ENCODE results near the gene CD82. TPM values are rescaled to one million over a fixed set of nuclear protein-coding genes. Genes with fewer than 3 reads are reported as not detected.
A peak's percentile ranks its signal among the peaks of the same experiment; 100 is the strongest.

The CD82 gene, protein sequence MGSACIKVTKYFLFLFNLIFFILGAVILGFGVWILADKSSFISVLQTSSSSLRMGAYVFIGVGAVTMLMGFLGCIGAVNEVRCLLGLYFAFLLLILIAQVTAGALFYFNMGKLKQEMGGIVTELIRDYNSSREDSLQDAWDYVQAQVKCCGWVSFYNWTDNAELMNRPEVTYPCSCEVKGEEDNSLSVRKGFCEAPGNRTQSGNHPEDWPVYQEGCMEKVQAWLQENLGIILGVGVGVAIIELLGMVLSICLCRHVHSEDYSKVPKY
- total RNA-seq (10 to 100 TPM in 3 of 4 donors, 1 to 10 TPM in 1; 8.7 to 23.3 (median 16.8) TPM), polyA plus RNA-seq (10 to 100 TPM in 1 of 3 donors, 1 to 10 TPM in 2; 4.2 to 67.4 (median 6.0) TPM)

DNA sequence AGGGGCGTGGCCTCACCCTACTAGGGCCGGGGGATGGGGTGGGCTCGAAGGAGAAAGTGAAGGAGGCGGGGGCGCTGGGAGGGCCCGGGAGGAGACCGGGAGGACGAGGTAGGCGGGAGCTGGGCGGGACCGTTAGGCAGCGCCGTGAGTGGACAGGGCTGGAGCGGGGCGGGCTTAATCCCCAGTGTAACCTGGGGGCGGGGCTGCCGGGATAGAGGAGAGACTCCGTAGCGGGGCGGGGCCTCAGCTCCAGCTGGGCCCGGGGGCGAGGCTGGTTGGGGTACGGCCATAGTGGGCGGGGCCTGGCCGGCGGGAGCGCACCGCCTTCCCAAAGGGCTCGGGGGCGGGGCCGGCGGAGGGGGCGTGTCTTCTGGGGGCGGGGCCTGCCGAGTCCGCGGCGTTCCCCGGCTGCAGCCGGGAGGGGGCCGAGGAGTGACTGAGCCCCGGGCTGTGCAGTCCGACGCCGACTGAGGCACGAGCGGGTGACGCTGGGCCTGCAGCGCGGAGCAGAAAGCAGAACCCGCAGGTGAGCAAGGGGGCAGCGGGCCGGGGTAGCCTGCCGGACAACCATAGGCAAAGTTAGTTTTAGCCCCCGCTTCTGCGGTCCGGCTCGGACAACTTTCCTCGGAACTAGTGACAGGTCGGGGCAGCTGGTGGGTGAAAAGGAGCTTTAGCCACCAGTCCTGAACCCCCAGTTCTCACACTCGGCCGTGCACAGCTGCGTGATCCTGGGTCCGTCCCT is at the start of gene CD82:
Gene CD82, plus strand, starts transcription at position 453 of the 742 bp plus-strand sequence. CDS start 29,000 bp downstream, outside the sequence.
- peak within 1 kb of the TSS; percentile 93 to 98 (median 96) for H3K27ac ChIP-seq
- TF ChIP-seq POLR2AphosphoS5 (IDR thresholded peaks at IDR 0.05) (peak; percentile 61 to 91 (median 87)), EP300 (IDR thresholded peaks at IDR 0.05) (no peak), POLR2A (IDR thresholded peaks at IDR 0.05) (peak; percentile 37 to 61)
- TF ChIP-seq, protein P1, sequence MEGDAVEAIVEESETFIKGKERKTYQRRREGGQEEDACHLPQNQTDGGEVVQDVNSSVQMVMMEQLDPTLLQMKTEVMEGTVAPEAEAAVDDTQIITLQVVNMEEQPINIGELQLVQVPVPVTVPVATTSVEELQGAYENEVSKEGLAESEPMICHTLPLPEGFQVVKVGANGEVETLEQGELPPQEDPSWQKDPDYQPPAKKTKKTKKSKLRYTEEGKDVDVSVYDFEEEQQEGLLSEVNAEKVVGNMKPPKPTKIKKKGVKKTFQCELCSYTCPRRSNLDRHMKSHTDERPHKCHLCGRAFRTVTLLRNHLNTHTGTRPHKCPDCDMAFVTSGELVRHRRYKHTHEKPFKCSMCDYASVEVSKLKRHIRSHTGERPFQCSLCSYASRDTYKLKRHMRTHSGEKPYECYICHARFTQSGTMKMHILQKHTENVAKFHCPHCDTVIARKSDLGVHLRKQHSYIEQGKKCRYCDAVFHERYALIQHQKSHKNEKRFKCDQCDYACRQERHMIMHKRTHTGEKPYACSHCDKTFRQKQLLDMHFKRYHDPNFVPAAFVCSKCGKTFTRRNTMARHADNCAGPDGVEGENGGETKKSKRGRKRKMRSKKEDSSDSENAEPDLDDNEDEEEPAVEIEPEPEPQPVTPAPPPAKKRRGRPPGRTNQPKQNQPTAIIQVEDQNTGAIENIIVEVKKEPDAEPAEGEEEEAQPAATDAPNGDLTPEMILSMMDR (IDR thresholded peaks at IDR 0.05) = peak in 1 of 4 experiments; percentile 36
- no peaks in the 10 kb centered on the region for H3K27me3 ChIP-seq
- peaks cover 0 to 57% (median 56%) of the 10 kb centered on the region in 4 donors for H3K4me1 ChIP-seq
- intact Hi-C loops (cut with DNase I) = loop anchor here (5.0 to 10.0 kb wide), 2 partner anchors 162 to 509 kb away; partner anchors contain the start of gene TSPAN18
- no peaks in the 10 kb centered on the region for H3K9me3 ChIP-seq
- DNase-seq = peak; percentile 100
- WGBS, 2 donors = 1% methylated on average over 64 of the region's 64 CpGs
- H3K4me3 ChIP-seq = peak within 1 kb of the TSS; percentile 36 to 59 (median 56)
- no peaks in the 10 kb centered on the region for H3K36me3 ChIP-seq

DNA sequence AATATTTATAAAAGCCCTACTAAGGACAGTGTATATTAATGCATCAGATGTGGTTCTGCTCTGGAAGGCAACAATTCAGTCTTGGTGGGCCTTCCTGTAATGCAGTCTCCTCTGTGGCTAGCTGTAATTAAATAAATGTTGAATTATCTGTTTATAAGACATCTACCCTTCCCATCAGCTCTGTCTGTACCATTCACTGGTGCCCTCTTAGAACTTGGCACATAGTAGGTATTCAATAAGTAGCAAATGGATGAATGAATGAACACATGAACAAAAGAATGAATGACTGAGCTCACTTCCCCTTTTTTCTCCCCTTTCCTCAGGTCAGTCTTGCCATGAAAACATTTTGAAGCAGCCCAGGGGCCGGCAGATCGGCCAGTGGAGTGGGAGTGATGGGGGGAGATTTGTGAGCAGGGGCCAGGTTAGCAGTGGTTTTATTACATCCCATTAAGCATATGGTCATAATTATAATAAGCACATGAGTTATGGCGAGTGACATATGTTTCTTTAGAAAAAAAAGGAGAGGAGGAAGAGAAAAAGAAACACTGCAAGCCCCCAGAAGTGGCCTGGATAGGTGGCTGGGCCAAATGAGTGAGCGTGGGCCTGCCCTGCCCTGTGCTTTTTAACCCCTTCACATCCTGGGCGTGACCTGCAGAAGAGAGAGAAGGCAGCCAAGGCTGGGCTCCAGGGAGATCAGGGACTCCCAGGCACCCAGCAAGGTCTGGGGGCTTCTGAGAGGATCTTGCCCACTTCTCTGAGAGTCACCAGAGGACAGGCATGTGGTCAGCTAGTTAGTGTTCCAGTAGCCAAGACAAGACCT is 48.6 kb upstream of the CD82 start:
- Histone ChIP-seq H3K27ac (no peak overlapping the region), H3K9me3 (no peaks in the 10 kb centered on the region), H3K4me3 (no peak overlapping the region), H3K4me1 (peaks cover 0 to 10% (median 5%) of the 10 kb centered on the region in 4 donors), H3K36me3 (no peaks in the 10 kb centered on the region), H3K27me3 (peaks cover 0 to 12% (median 4%) of the 10 kb centered on the region in 3 donors)
- 73 to 79% methylated on average over 5 of the region's 5 CpGs for WGBS, 2 donors
- DNase-seq = no peak
- intact Hi-C loops (cut with DNase I) = no loop called here
- TF ChIP-seq, protein P1 (IDR thresholded peaks at IDR 0.05) = no peak
- TF ChIP-seq EP300 (IDR thresholded peaks at IDR 0.05) = no peak
- TF ChIP-seq POLR2A (IDR thresholded peaks at IDR 0.05) = no peak
- TF ChIP-seq POLR2AphosphoS5 (IDR thresholded peaks at IDR 0.05) = no peak

DNA sequence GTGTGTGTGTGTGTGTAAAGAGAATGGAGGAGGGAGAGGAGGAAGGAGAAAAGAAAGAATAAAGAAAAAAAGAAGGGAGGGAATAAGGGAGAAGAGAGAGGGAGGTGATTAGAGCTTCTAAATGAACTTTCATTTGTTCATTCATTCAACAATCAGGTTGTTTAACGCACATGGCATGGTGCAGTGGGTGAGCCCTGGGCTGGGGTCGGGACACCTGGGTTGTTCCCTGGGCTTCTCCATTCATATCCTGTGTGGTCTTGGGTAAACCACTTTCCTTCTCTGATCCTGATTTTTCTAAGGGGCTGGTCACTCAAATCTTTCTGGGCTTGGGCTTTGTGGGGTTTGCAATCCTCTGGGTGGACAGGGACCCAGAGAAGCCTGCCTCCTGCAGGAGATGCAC is 47.9 kb upstream of the CD82 start:
- Histone ChIP-seq H3K9me3 (no peaks in the 10 kb centered on the region), H3K27ac (no peak overlapping the region), H3K4me1 (peaks cover 0 to 10% (median 5%) of the 10 kb centered on the region in 4 donors), H3K27me3 (peaks cover 0 to 12% (median 4%) of the 10 kb centered on the region in 3 donors), H3K4me3 (no peak overlapping the region), H3K36me3 (no peaks in the 10 kb centered on the region)
- no peak for TF ChIP-seq POLR2AphosphoS5 (IDR thresholded peaks at IDR 0.05)
- intact Hi-C loops (cut with DNase I) = no loop called here
- no peak for DNase-seq
- WGBS, 2 donors = 82 to 90% methylated on average over 2 of the region's 2 CpGs

DNA sequence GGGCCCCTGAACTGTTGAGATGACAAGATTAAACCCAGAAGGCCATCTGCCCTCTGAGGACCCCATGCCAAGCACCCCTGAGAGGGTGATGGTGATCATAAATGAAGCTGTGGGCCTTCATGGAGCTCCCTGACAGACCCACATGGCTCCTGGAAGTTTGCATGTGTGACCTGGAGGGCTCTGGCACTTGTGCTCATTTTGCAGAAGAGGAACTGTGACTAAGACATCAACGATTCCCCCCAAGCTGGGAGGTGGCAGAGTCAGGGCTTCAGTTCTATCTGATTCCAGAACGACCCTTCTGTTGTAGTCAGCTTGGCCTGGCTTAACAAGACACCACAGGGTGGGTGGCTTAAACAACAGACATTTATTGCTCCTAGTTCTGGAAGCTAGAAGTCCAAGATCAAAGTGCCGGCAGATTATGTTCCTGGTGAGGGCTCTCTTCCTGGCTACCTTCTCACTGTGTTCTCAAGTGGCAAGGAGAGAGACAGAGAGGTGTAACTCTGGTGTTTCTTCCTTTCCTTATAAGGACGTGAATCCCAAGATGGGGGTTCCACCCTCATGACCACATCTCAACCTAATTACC is 46.4 kb upstream of the CD82 start:
- no peak overlapping the region for H3K27ac ChIP-seq
- no peak overlapping the region for H3K4me3 ChIP-seq
- TF ChIP-seq POLR2A (IDR thresholded peaks at IDR 0.05) (no peak), POLR2AphosphoS5 (IDR thresholded peaks at IDR 0.05) (no peak), EP300 (IDR thresholded peaks at IDR 0.05) (no peak)
- TF ChIP-seq, protein P1 (IDR thresholded peaks at IDR 0.05) = no peak
- intact Hi-C loops (cut with DNase I) = no loop called here
- peaks cover 0 to 12% (median 4%) of the 10 kb centered on the region in 3 donors for H3K27me3 ChIP-seq
- 23 to 62% methylated on average over 4 of the region's 4 CpGs for WGBS, 2 donors
- DNase-seq = no peak
- H3K36me3 ChIP-seq = no peaks in the 10 kb centered on the region
- peaks cover 0 to 10% (median 5%) of the 10 kb centered on the region in 4 donors for H3K4me1 ChIP-seq
- no peaks in the 10 kb centered on the region for H3K9me3 ChIP-seq
